Calu3 (cell line): ENCODE results near the gene KLHDC10. TPM values are rescaled to one million over a fixed set of nuclear protein-coding genes. Genes with fewer than 3 reads are reported as not detected.

Experiments used
- BruUV-seq: library from RNA; stranded (reverse); fragments of 400-500 nt; replicated peaks from 2 replicates; lab custom pipeline; 2021; lab: Mats Ljungman, UMichigan
- CTCF ChIA-PET: fragments of 300-600 bp; sonication (Branson Sonifier 250); formaldehyde crosslinking; loops from one replicate; lab custom pipeline; 2022; ENCODE audit warnings: antibody characterized with exemption; lab: Charles Lee
- DNase-seq: peaks from one replicate; pipeline ENCODE4 v3.0.0; 2022
- H3K27ac Mint-ChIP-seq: one replicate; pipeline ENCODE4 v1.8.0; 2022; ENCODE audit warnings: mixed read lengths; ENCODE audit not compliant: unreplicated experiment
- H3K27me3 Mint-ChIP-seq: one replicate; pipeline ENCODE4 v1.8.0; 2022; ENCODE audit warnings: mixed read lengths; ENCODE audit not compliant: unreplicated experiment
- H3K36me3 Mint-ChIP-seq: one replicate; pipeline ENCODE4 v1.8.0; 2022; ENCODE audit warnings: mild to moderate bottlenecking, moderate library complexity, mixed read lengths; ENCODE audit not compliant: insufficient read depth, unreplicated experiment
- H3K4me1 Mint-ChIP-seq: one replicate; pipeline ENCODE4 v1.8.0; 2022; ENCODE audit warnings: mild to moderate bottlenecking, low read depth, mixed read lengths; ENCODE audit not compliant: unreplicated experiment
- H3K4me3 Mint-ChIP-seq: one replicate; pipeline ENCODE4 v1.8.0; 2022; ENCODE audit warnings: mild to moderate bottlenecking, low read depth, moderate library complexity, mixed read lengths; ENCODE audit not compliant: unreplicated experiment
- H3K9me3 Mint-ChIP-seq: one replicate; pipeline ENCODE4 v1.8.0; 2022; ENCODE audit warnings: low read depth, mixed read lengths; ENCODE audit not compliant: unreplicated experiment
- CTCF ChIP-seq: fragments of 200-600 bp; IDR thresholded peaks from one replicate; pipeline ENCODE4 v1.8.0; 2022; ENCODE audit warnings: antibody characterized with exemption; ENCODE audit not compliant: unreplicated experiment
- intact Hi-C: fragments of 100-400 bp; cut with micrococcal nuclease; formaldehyde crosslinking; loops from one replicate; pipeline ENCODE4 v1.10.0; 2022; ENCODE audit not compliant: unreplicated experiment
- total RNA-seq: library from RNA; stranded (reverse); gene quantifications from 2 replicates; pipeline ENCODE4 v1.2.3, GENCODE V29; 2022

The KLHDC10 gene
- total RNA-seq, 1 experiment from 2014 or later, result 35.3 TPM

- no peaks in the 10 kb centered on the region for H3K36me3 Mint-ChIP-seq
- TF ChIP-seq CTCF, result no peak
- no TSS peak for BruUV-seq
- intact Hi-C loops, result no loop called here
- H3K27me3 Mint-ChIP-seq, result no peaks in the 10 kb centered on the region
- H3K9me3 Mint-ChIP-seq, result no peaks in the 10 kb centered on the region
- H3K4me1 Mint-ChIP-seq, result peaks cover 15% of the 10 kb centered on the region
- CTCF ChIA-PET, result no interaction called here
- H3K4me3 Mint-ChIP-seq, result no peak overlapping the region
- no peak overlapping the region for H3K27ac Mint-ChIP-seq
- no peak for DNase-seq
Measured at GRCh38 chr7:130090745-130091532, 20.6 kb downstream of the KLHDC10 start.

- Mint-ChIP-seq H3K4me1 (peaks cover 5% of the 10 kb centered on the region), H3K27ac (no peak overlapping the region), H3K4me3 (no peak overlapping the region), H3K27me3 (no peaks in the 10 kb centered on the region), H3K36me3 (no peaks in the 10 kb centered on the region), H3K9me3 (no peaks in the 10 kb centered on the region)
- intact Hi-C loops, result no loop called here
- CTCF ChIA-PET, result no interaction called here
- DNase-seq, result no peak
- no TSS peak for BruUV-seq
- no peak for TF ChIP-seq CTCF
Measured at GRCh38 chr7:130091999-130092398, 21.7 kb downstream of the KLHDC10 start.

- no peak for TF ChIP-seq CTCF
- no peaks in the 10 kb centered on the region for H3K9me3 Mint-ChIP-seq
- CTCF ChIA-PET, result no interaction called here
- intact Hi-C loops, result no loop called here
- H3K27me3 Mint-ChIP-seq, result no peaks in the 10 kb centered on the region
- H3K36me3 Mint-ChIP-seq, result no peaks in the 10 kb centered on the region
- no peaks in the 10 kb centered on the region for H3K4me1 Mint-ChIP-seq
- H3K4me3 Mint-ChIP-seq, result no peak overlapping the region
- no peak for DNase-seq
- H3K27ac Mint-ChIP-seq, result no peak overlapping the region
- no TSS peak for BruUV-seq
Measured at GRCh38 chr7:130092598-130092997, 22.3 kb downstream of the KLHDC10 start.

GRCh38 chr7:130095812-130096211 is 25.5 kb downstream of the KLHDC10 start:
- H3K4me3 Mint-ChIP-seq, result no peak overlapping the region
- no peaks in the 10 kb centered on the region for H3K27me3 Mint-ChIP-seq
- no peaks in the 10 kb centered on the region for H3K9me3 Mint-ChIP-seq
- BruUV-seq, result no TSS peak
- H3K4me1 Mint-ChIP-seq, result peaks cover 8% of the 10 kb centered on the region
- no peak overlapping the region for H3K27ac Mint-ChIP-seq
- TF ChIP-seq CTCF, result no peak
- no peaks in the 10 kb centered on the region for H3K36me3 Mint-ChIP-seq
- no peak for DNase-seq
- CTCF ChIA-PET, result interaction anchor here (0.8 to 1.1 kb wide), 3 partner anchors 24 to 58 kb away, joined by 3 to 4 read pairs (median 3); partner anchors contain the start of gene KLHDC10
- intact Hi-C loops, result no loop called here
